Measurements from ENCODE around the gene TNFRSF19. TPM values are rescaled to one million over a fixed set of nuclear protein-coding genes. Genes with fewer than 3 reads are reported as not detected.

Gene TNFRSF19
- total and polyA plus RNA-seq, 10 of the 15 experiments (the other 5 are each of a cell fraction or from before 2014, with no cell fraction given), result 16.4 to 46.2 (median 35.4) TPM

- TF ChIP-seq USF2 (IDR thresholded peaks at IDR 0.05; ENCODE audit: borderline replicate concordance, low read depth, low read length) (no peak), MEF2A (IDR thresholded peaks at IDR 0.05; ENCODE audit: insufficient read depth, low read depth, low read length) (0 out of 2 replicates have a peak, but pooled peaks have one; percentile 20), RCOR1 (conservative IDR thresholded peaks at IDR 0.05; ENCODE audit: low read depth, low read length) (no peak), HDAC2 (IDR thresholded peaks at IDR 0.05) (no peak), RELB (IDR thresholded peaks at IDR 0.05; ENCODE audit: low read depth) (no peak), NR2F1 (conservative IDR thresholded peaks at IDR 0.05) (no peak), USF1 (IDR thresholded peaks at IDR 0.05; ENCODE audit: borderline replicate concordance, extremely low read length, insufficient read depth, low read depth, low read length) (no peak), BHLHE40 (IDR thresholded peaks at IDR 0.05; ENCODE audit: borderline replicate concordance in 1 of 2, low read depth in 2 of 2, low read length in 1 of 2) (no peak), IRF4 (IDR thresholded peaks at IDR 0.05; ENCODE audit: low read depth, low read length) (peak; percentile 74; the same call in 1 of the 2 replicates), IKZF1 (conservative IDR thresholded peaks at IDR 0.05) (peak; percentile 51), SMC3 (IDR thresholded peaks at IDR 0.05; ENCODE audit: borderline replicate concordance, low read length) (no peak), CEBPB (IDR thresholded peaks at IDR 0.05; ENCODE audit: borderline replicate concordance in 1 of 2, low read depth in 2 of 2, low read length in 2 of 2) (no peak), FOXM1 (IDR thresholded peaks at IDR 0.05; ENCODE audit: low read depth, low read length) (peak; percentile 8; the same call in 1 of the 2 replicates), LARP7 (IDR thresholded peaks at IDR 0.05) (no peak), CBX3 (IDR thresholded peaks at IDR 0.05; ENCODE audit: borderline replicate concordance, low read depth) (no peak), SRF (IDR thresholded peaks at IDR 0.05; ENCODE audit: low read depth in 2 of 2, low read length in 2 of 2) (no peak), POLR2AphosphoS5 (IDR thresholded peaks at IDR 0.05; ENCODE audit: low read length) (no peak), MXI1 (IDR thresholded peaks at IDR 0.05; ENCODE audit: low read depth, low read length) (no peak), PKNOX1 (IDR thresholded peaks at IDR 0.05) (no peak), JUNB (IDR thresholded peaks at IDR 0.05) (peak; percentile 75), EZH2 (IDR thresholded peaks at IDR 0.05; ENCODE audit: borderline replicate concordance, control insufficient read depth, low read depth, low read length) (no peak), ZZZ3 (IDR thresholded peaks at IDR 0.05; ENCODE audit: control insufficient read depth, insufficient read length, low read depth) (no peak), NFYA (IDR thresholded peaks at IDR 0.05; ENCODE audit: borderline replicate concordance, low read depth, low read length) (no peak), CREB1 (IDR thresholded peaks at IDR 0.05; ENCODE audit: low read depth) (no peak), TBL1XR1 (IDR thresholded peaks at IDR 0.05; ENCODE audit: low read depth, low read length) (no peak), CBFB (IDR thresholded peaks at IDR 0.05; ENCODE audit: low read depth) (peak; percentile 59; the same call in 1 of the 2 replicates)
Measured at GRCh38 chr13:23609874-23610576, 39.8 kb downstream of the TNFRSF19 start (continued).

All from GM12878 (cell line).